Measurements from ENCODE around the gene AGFG1.
A peak's percentile ranks its signal among the peaks of the same experiment; 100 is the strongest.
"Not testable (repeated sequence)": the region's sequence is repeated elsewhere in the genome, so short reads cannot be mapped to it uniquely, and the experiment has no call there.

The AGFG1 gene

GRCh38 chr2:227551836-227552235 is 79.9 kb downstream of the AGFG1 start:
- DNase-seq: no peak

GRCh38 chr2:227562581-227562980 is 90.6 kb downstream of the AGFG1 start:
- no peak for DNase-seq

DNA sequence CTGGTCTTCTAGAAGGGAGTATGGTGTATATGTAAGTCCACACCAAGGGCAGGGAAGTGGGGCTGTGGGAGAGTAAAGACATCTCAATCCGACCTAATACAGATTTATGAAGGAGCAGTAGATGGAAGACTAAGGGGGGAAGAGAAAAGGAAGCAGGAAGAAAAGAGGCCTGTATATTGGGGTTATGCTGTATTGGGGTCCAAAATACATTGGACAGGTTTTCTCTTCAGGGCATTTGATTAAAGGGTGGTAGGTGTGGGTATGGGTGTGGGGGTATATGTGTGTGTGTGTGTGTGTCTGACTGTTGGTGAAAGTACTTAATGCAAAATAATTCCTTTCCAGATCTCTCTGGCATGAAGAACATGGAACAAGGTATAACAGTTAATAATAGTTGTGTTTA is 93.1 kb downstream of the AGFG1 start:
- no peak for DNase-seq

- no peak for DNase-seq
Measured at GRCh38 chr2:227566012-227566411, 94.1 kb downstream of the AGFG1 start.

- DNase-seq: no peak
Measured at GRCh38 chr2:227568852-227569169, 96.9 kb downstream of the AGFG1 start.

DNA sequence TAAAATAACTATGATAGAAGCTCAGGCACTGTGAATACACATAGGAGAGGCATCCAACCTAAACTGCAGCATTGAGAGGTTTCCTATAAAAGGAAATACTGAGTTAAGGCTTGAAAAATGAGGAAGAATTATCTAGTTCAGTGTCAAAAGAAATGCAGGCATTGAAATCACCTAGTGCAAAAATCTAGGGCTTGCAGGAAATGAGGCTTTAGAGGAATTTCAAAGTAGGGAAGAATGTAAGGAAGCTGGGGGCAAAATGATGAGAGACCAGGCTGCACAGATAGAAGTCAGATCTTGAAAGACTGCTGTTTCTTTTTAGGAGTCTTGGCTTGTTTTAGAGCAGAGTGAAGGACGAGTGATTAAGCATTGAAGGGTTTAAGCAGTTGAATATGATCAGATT is 98.7 kb downstream of the AGFG1 start:
- DNase-seq: no peak

DNA sequence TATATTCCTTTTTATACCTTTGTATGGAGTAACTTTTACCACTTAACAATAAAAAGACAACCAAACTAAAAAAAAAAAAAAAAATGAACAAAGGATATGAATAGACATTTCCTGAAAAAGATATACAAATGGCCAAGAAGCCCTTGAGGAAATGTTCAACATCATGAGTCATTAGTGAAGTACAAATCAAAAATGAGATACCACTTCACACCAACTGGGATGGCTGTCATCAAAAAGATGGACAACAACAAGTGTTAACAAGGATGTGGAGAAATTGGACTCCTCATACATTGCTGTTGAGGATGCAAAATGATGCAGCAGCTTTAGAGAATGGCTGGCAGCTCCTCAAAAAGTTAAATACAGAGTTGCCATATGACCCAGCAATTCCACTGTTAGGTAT is 104.2 kb downstream of the AGFG1 start:
- DNase-seq: no peak

GRCh38 chr2:227576812-227577211 is 104.9 kb downstream of the AGFG1 start:
- DNase-seq: no peak

- DNase-seq: no peak
Measured at GRCh38 chr2:227577555-227577954, 105.6 kb downstream of the AGFG1 start.

- DNase-seq: no peak
Measured at GRCh38 chr2:227578642-227579041, 106.7 kb downstream of the AGFG1 start.

GRCh38 chr2:227579791-227580190 is 107.8 kb downstream of the AGFG1 start:
- no peak for DNase-seq

DNA sequence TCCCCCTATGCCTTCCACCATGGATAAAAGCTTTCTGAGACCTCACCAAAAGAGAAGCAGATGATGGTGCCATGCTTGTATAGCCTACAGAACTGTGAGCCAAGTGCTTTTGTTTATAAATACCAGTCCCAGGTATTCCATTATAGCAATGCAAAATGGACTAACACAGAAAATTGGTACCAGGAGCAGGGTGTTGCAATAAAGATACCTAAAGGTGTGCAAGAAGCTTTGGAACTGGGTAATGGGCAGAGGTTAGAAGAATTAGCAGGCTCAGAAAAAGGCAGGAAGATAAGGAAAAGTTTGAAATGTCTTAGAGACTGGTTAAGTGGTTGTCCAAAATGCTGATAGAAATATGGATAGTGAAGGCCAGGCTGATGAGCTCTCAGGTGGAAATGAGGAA is 110.4 kb downstream of the AGFG1 start:
- no peak for DNase-seq

- no peak for DNase-seq
Measured at GRCh38 chr2:227592694-227593387, 120.9 kb downstream of the AGFG1 start.

GRCh38 chr2:227595797-227596196 is 123.8 kb downstream of the AGFG1 start:
- no peak for DNase-seq

DNA sequence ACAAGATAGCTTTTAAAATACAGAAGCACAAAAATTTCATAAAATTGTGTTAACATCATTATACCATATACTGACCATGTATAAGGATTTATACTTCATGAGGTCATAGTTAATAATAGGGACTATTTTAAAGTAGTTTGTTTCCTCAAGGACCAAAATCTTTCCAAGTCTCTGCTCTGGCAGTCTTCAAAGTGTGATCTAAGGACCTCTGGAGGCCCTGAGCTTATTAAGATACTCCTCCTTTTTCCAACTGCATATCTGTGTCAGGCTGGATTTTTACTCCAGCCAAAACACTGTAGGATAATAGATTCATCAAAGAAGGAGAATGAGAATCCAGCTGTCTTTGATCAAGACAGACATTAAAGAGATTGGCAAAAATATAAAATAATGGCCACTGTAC is 125.1 kb downstream of the AGFG1 start:
- no peak for DNase-seq

GRCh38 chr2:227597998-227598397 is 126.0 kb downstream of the AGFG1 start:
- no peak for DNase-seq

DNA sequence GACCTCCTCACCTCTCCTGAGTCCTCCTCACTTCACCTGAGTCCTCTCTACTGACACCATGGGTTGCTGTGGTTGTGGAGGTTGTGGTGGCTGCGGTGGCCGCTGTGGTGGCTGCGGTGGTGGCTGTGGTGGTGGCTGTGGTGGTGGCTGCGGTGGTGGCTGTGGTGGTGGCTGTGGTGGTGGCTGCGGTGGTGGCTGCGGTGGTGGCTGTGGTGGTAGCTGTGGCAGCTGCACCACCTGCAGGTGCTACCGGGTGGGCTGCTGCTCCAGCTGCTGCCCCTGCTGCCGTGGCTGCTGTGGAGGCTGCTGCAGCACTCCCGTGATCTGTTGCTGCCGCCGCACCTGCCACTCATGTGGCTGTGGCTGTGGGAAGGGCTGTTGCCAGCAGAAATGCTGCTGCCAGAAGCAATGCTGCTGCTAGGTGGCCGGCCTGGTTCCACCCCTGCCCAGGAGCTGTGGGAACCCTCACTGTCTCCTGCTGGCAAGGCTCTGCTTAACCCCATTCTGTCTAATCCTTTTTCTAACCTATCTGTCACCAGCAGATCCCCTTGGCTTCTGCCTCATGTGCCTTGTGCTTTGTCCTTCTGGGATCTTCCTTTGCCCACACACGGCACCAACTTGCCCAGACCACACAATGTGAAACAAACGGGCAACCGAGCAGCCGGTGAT is 127.0 kb downstream of the AGFG1 start, which contains the start of gene SCYGR2:
TSS of gene SCYGR2 (plus strand) at position 59 of the 669 bp plus-strand sequence. CDS start at position 59, 0 bp downstream.
- DNase-seq: not testable (repeated sequence)

GRCh38 chr2:227602358-227602757 is 130.4 kb downstream of the AGFG1 start:
- no peak for DNase-seq

DNA sequence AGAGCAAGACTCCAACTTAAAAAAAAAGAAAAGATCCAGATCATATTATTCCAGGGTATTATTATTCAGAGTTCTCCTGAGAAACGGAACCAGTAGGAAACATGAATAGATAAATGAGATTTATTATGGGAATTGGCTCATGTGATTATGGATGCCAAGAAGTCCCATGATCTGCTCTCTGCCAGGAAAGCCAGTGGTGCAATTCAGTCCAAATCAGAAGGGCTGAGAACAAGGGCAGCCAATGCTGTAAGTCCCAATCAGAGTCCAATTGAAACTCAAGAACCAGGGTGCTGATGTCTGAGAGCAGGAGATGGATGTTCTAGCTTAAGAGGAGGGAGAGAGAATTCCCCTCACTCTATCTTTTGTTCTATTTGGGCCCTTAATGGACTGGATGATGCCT is 134.5 kb downstream of the AGFG1 start:
- DNase-seq: no peak

GRCh38 chr2:227607941-227608340 is 136.0 kb downstream of the AGFG1 start:
- DNase-seq: peak; percentile 29

DNA sequence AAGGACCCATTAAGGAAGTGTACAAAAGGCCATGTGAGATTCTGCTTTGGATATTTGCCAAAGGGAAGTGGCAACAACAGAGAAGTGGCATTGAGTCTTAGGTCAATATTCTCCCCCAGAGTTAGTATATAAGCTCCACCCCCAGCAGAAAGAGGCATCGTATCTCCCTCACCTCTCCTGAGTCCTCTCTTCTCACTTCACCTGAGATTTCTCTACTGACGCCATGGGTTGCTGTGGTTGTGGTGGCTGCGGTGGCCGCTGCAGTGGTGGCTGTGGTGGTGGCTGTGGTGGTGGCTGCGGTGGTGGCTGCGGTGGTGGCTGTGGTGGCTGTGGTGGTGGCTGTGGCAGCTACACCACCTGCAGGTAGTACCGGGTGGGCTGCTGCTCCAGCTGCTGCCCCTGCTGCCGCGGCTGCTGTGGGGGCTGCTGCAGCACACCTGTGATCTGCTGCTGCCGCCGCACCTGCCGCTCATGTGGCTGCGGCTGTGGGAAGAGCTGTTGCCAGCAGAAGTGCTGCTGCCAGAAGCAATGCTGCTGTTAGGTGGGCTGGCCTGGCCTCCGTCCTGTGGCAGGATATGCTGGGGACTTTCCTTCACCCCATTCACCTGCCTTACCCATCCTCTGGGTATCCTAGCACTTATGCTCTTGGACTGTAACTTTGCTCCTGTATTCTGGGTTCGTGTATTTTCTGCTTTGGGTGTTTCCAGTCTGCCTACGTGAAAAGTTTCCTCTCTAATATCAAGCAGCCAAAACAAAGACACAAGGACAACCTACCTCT is 136.8 kb downstream of the AGFG1 start:
- peak; percentile 79 for DNase-seq

DNA sequence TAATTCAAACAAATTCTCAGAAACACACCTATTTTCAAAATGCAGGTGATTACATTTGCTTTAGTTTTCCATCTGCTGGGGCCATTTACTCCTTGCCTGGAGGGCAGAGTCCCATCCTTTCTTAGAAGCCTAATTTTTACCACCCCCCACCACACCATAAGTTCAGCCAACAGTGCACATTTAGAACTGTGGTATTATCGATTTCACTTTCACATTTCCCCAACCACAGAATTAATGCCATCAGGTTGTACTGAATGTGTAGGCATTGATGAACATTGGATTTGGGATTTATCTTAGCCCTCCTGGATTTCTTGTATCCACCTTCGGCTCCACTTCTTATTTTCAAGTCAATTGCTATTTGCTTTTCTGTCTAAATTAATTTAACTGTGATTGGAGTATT is 138.2 kb downstream of the AGFG1 start:
- no peak for DNase-seq
